Left renal pelvis (tissue), 4 donors: ENCODE data around the gene C19orf67. TPM values are rescaled to one million over a fixed set of nuclear protein-coding genes. Genes with fewer than 3 reads are reported as not detected.
"Not testable (repeated sequence)": the region's sequence is repeated elsewhere in the genome, so short reads cannot be mapped to it uniquely, and the experiment has no call there.

ENCODE experiments used
- DNase-seq, 4 donors: peaks; one replicate each; pipeline ENCODE4 v3.0.0-alpha.2; 2013; ENCODE audit warnings: low read depth in 4 of 4, low spot score in 3 of 4
- polyA plus RNA-seq, 4 donors: library from polyadenylated mRNA; unstranded; fragments of 120-200 nt; gene quantifications; one replicate each; pipeline ENCODE4 v1.2.1, GENCODE V29; 2013; ENCODE audit not compliant: insufficient read length in 4 of 4

Gene C19orf67
- polyA plus RNA-seq, 4 donors = not detected

DNA sequence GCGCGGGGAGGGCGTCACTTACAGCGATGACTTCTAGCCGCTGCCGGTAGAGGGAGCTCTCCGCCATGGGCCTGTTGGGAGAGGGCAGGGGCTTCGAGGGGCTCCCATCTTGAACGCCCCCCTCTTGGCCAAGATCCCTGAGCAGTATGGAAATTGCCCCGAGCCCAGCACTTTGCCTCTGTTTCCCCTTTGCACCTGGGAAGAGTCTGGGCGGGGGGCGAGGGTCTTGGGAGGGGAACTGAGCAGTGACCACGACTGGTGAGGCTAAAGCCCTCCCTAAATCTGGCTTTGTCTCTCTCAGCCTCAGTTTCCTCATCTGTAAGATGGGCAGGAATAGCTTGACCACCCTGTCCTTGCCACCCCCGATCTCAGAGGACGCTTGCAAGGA lies 26.5 kb downstream of the C19orf67 start:
- DNase-seq = no peak

DNA sequence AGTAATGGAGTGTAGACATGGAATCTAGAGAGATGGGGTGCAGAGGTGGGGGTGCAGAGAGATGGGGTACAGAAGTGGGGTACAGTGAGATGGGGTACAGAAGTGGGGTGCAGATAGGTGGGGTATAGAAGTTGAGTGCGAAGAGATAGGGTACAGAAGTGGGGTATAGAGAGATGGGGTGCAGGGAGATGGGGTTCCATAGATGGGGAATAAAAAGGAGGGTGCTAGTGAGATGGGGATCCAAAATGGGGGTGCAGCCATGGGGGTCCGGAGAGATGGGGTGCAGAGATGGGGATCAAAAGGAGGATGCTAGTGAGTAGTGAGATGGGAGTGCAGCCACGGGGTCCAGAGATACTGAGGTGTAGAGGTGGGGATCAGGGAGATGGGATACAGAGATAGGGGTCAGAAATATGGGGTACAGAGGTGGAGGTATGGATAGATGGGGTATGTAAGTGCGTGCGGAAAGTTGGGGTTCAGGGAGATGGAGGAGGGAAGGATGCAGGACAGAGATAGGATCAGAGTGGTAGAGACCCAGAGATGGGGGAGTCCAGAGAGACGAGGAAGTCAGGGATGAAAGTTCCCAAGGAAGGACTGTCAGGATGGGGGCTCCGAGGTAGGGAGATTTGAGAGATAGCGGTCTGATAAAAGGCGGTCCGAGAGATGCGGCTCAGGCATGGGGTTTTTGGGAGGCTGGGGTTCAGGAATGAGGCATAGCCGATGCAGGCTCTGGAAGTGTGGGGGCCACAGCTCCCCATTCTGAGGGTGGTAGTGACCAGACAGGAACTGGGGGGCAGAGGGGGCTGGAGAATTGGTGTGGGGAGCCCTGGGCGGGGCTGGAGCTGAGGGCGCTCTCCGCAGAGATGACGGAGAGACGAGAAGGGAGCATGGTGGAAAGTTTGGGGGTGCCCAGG lies 27.1 kb downstream of the C19orf67 start:
- DNase-seq = no peak

DNA sequence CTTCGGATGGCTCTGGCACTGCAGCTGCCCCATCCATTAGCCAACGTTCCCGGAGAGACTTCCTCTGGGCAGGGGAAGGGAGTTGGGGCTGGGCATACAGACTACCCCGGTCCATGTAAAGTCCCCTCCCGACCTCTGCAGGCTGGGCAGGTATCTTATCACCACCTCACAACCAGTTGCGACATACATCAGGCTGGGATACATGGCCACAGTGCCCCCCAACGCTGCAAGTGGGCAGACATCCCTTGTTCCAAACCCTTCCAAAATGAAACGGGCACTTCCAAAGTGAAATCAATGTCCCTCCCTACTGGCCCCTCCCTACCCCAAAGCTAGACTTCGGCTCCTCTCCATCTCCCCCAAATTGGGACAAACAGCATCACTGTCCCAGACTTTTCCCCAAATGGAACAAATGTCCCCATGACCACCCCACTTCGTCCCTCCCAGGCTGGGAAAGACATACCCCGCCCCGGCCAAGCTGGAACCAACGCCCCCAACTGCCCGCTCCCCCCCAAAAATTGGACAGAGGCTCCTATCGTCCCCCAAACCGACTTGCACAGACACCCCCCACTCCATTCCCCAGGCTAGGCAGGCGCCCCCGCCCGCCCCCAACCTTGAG lies 28.7 kb downstream of the C19orf67 start:
- no peak for DNase-seq

DNA sequence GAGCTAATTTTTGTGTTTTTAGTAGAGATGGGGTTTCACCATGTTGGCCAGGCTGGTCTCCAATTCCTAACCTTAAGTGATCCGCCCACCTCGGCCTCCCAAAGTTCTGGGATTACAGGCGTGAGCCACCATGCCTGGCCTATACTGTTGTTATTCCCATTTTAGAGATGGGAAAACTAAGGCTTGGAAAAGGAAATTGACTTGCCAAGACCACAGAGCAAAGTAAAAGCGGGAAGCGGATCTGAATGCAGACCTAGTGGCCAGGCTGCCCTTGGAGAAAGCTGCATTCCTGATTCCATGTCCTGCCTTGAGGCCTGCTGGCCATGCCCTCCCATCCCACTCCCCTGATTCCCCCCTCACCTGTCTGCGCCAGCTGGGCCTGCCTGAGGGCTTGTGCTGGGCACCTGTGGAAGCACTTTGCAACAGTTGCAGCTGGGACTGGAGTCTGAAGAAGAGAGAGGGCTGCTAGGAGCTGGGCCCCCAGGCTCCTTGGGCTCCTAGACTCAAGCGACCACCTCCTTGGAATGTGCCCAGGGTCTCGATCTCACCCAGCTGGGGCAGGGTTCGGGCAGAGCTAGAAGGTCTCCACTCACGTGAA lies 29.4 kb downstream of the C19orf67 start:
- DNase-seq = no peak

DNA sequence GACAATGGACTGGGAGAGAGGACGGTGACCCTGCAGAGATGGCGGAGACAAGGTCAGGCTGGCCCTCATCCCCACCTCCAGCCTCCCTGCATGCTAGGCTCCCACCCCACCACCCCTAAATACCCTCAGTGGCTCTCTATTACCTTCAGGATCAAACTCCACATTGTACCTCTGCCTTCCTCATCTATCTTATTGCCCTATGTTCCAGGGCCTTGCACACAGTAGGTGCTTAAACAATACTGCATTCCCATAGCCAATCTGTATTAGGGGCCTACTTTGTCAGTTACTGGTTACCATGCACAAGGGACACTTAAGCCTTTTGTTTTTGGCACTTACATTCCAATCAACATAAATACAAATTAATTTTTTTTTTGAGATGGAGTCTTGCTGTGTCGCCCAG lies 30.2 kb downstream of the C19orf67 start:
- no peak for DNase-seq

DNA sequence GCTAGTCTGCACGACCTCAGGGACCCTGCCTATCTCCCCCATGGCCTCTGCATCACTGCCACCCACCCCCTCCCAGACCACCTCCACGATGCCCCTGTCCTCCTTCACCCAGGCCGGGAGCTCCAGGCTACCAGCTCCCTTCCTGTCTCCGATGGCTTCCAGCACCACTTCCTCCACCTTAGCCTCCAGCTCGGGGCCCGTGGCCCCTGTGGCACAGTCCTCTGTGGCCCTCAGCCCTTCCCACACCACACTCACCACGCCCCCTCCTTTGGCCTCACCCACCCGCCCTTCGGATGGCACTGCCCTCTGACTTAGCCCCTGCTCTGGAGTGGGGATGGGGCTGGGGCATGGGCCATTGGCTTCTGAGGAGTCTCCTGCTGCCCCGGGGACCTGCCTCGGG lies 30.9 kb downstream of the C19orf67 start:
- DNase-seq = no peak

DNA sequence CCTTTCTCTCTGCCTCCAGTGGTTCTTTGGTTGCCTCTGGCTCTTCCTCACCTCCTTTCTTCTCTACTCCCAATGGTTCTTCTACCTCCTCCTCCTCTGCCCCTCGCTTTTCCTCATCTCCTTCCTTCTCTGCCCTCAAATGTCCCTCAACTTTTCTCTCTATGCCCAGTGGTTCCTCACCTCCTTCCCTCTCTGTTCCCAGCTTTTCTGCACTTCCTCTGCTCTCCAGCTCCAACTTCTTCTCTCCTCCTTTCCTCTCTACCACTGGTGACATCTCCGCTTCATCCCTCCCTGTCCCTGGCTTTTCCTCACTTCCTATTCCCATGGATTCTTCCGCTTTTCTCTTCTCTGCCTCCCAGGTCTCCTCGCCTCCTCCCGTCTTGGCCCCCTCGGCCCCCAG lies 31.5 kb downstream of the C19orf67 start:
- no peak for DNase-seq

DNA sequence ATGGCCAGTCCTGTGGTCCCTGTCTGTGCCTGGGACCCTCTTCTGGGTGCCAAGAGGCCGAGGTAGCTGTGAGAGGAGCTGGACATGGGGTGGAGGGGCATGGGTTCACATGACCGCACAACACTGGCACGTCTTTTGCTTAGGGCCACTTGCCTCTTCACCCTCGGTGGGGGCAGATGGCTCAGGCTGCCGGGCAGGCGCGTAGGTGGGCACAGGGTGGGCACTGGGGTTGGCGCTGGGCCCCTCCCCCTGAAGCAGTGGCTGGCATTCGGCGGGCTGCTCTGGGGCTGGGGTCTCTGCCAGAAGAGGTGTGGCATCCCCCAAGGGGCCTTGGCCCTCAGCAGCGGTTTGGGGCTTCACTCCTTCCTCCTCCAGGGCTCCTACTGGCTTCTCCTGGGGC lies 32.1 kb downstream of the C19orf67 start:
- DNase-seq = no peak

DNA sequence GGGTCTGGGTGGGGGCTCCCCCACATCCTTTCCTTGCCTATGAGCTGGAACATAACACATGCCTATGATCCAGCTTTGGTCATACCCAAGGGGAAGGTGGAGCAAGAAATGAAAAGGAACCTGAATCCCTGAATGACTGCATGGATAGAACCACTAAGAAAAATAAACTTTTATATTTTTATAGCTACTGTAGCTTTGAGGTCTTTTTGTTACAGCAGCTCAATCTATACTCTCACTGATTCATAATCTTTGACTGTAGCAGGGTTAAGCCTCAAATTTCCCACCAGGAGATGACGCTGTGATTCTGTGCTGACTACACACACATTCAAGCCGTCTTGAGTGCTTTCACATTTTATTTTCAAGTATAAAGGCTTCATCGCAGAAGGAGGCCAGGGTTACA lies 32.6 kb downstream of the C19orf67 start:
- DNase-seq = no peak

DNA sequence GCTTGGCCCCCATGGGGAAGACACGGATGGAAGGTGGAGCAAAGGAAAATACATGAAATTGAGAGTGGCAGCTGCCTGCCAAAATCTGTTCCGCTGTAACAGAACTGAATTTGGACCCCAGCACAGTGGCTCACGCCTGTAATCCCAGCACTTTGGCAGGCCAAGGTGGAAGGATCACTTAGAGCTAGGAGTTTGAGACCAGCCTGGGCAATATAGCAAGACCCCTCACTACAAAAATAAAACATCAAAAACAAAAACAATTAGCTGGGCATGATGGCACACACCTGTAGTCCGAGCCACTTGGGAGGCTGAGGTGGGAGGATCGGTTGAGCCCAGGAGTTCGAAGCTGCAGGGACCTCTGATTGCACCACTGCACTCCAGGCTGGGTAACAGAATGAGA lies 33.1 kb downstream of the C19orf67 start:
- no peak for DNase-seq

DNA sequence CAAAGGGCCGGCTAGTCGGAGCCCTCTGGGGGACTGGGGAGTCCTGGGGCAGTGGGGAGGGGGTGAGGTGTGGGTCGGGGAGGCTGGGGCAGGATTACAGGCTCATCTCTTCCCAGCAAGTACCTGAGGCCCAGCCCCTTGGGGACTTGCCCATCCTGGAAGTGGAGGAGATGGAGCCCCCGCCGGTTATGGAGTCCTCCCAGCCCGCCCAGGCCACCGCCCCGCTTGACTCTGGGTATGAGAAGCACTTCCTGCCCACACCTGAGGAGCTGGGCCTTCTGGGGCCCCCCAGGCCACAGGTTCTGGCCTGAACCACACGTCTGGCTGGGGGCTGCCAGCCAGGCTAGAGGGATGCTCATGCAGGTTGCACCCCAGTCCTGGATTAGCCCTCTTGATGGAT lies 33.6 kb downstream of the C19orf67 start:
- no peak for DNase-seq

DNA sequence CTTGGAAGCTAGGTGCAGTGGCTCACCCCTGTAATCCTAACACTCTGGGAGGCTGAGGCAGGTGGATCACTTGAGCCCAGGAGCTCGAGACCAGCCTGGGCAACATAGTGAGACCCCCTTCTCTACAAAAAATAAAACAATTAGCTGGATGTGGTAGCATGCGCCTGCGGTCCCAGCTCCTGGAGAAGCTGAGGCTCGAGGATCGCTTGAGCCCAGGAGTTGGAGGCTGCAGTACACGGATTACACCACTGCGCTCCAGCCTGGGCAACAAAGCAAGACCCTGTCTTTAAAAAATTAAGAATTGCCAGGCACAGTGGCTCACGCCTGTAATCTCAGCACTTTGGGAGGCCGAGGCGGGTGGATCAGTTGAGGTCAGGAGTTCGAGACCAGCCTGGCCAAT lies 34.6 kb downstream of the C19orf67 start:
- not testable (repeated sequence) for DNase-seq

DNA sequence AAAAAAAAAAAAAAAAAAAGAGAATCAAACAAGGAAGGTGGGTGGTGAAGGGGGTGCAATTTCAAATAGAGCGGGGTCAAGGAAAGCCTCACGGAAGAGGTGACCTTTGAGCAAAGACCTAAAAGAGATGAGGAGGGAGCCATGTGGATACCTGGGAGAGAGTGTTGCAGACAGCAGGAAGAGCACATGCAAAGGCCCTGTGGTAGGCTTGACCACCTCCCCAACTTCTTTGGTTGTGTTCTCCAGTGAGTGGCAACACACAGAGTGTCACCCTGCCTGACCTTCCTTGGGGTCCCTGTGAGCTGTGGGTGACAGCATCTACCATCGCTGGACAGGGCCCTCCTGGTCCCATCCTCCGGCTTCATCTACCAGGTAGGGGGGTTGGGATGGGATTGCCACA lies 35.1 kb downstream of the C19orf67 start:
- no peak for DNase-seq

DNA sequence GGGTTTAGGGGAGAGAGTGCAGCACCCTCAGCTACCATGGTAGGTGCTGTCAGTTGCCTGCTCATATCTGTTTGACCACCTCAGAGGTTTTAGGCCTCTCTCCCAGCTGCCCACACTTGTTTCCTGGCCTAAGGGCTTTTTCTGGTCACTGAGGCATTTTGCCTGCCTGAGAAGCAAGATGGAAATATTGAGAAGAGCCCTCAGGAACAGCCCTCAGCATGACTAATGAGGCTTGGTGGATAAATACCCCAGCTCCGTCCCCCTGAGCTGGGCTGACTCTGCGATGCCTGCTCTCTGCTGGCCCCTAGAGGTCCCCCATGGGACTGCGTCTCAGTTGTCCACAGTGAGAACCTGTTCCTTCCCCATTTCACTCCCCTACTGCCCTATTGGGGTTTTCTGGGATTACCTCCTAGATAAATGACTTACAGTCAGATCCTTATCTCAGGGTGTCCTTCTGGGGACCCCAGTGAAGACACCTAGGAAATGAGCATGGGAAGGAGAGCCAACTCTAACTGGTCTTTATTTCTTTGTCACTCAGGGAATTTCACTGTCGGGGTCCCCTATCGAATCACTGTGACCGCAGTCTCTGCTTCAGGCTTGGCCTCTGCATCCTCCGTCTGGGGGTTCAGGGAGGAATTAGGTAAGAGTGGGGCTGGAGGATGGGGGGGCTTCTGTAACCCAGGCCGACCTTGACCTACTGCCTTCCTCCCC lies 37.0 kb downstream of the C19orf67 start:
- DNase-seq = no peak

DNA sequence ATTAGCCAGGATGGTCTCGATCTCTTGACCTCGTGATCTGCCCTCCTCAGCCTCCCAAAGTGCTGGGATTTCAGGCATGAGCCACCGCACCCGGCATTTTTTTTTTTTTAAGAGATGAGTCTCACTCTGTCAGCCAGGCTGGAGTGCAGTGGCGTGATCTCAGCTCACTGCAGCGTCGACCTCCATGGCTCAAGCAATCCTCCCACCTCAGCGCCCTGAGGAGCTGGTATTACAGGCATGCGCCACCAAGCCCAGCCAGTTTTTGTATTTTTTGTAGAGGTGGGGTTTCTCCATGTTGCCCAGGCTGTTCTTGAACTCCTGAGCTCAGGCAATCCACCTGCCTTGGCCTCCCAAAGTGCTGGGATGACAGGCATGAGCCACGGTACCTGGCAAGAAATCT lies 37.7 kb downstream of the C19orf67 start:
- not testable (repeated sequence) for DNase-seq

DNA sequence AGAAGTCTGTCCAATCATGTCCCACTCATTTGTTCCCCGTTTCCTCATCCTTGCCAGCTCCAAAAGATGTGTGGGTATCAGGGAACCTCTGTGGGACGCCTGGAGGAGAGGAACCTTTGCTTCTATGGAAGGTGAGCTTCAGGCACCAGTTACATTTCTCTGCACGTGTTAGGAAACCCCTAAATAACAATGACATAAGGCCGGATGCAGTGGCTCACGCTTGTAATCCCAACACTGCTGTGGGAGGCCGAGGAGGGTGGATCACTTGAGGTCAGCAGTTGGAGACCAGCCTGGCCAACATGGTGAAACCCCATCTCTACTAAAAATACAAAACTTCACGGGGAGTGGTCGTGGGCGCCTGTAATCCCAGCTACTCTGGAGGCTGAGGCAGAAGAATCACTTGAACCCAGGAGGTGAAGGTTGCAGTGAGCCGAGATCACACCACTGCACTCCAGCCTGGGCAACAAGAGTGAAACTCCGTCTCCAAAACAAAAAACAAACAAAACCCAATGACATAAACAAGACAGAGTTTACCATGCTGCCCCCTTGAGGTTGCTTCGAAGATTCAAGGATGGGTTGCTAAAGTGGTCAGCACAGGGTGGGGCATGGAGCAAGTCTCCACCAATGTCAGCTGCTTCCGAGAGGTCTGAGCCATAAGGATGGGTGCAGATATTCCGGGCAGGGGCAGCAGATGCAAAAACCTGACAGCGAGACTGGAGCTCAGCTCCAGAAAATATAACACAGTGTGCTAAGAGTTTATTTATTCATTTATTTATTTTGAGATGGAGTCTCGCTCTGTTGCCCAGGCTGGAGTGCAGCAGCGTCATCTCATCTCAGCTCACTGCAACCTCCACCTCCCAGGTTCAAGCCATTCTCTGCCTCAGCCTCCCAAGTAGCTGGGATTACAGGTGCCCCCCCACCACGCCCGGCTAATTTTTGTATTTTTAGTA lies 42.6 kb downstream of the C19orf67 start:
- not testable (repeated sequence) for DNase-seq

DNA sequence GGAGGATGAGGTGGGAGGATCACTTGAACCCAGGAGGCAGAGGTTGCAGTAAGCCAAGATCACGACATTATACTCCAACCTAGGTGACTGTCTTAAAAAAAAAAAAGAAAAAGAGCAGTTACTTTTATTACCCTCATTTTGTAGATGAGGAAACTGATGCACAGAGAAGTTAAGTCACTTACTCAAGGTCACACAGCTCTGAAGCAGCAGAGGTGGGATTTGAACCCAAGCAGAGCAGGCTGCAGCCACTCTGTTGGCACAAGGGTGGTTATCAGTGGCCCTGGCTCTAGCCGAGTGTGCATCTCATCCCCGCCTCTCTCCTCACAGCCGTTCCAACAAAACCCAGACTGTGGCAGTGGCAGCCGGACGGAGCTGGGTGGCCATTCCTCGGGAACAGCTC lies 46.4 kb downstream of the C19orf67 start:
- no peak for DNase-seq

DNA sequence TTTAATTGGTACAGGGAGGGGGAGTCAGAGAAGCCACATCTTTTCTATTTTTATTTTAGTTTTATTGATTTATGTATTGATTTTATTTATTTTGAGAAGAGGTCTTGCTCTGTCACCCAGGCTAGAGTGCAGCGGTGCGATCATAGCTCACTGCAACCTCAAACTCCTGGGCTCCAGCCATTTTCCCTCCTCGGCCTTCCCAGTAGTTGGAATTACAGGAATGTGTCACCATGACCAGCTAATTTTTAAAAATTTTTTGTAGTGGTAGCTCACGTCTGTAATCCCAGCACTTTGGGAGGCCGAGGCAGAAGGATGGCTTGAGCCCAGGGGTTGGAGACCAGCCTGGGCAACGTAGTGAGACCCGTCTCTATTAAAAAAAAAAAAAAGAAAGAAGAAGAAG lies 49.9 kb downstream of the C19orf67 start:
- no peak for DNase-seq

DNA sequence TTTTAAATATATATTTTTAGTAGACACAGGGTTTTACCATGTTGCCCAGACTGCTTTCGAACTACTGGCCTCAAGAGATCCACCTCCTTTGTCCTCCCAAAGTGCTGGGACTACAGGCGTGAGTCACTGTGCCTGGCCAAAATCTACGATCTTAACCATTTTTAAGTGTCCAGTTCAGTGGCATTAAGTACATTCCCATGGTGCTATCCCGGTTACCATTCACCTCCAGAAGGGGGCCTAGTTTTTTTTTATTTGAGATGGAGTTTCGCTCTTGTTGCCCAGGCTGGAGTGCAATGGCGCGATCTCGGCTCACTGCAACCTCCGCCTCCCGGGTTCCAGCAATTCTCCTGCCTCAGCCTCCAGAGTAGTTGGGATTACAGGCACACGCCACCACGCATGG lies 50.4 kb downstream of the C19orf67 start:
- DNase-seq = not testable (repeated sequence)

DNA sequence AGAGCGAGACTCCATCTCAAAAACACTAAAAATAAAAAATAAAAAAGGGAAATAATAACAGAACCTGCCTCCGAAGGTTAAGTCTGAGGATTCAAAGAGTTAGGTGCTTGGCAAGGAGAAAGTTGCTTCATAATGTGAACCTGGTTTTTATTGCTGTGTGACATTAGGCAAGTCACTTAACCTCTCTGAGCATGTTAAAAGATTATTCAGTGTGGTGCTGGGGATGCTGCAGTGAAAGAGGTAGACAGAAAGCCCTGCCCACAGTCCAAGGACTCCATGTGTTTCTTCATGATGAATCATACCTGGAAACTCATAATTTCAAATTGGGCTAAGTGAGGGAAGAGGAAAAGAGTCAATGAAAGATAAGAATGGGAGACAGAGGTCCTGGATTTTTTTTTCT lies 51.6 kb downstream of the C19orf67 start:
- DNase-seq = no peak
